CD14-positive monocyte (primary cell): ENCODE results near the gene MGAT4C. TPM values are rescaled to one million over a fixed set of nuclear protein-coding genes. Genes with fewer than 3 reads are reported as not detected.

Experiments
- DNase-seq, 3 donors: peaks; one replicate each; pipeline ENCODE4 v3.0.0-alpha.2; 2011 to 2022
- H2AFZ ChIP-seq: 2 replicates; pipeline ENCODE4 v1.6.0; 2012; ENCODE audit warnings: mild to moderate bottlenecking, low read depth, low read length, inconsistent platforms; ENCODE audit not compliant: insufficient read depth, poor library complexity, severe bottlenecking
- H3K27ac ChIP-seq, 2 donors: 1 replicate in 1 of 2; 2 replicates in 1 of 2; pipeline ENCODE4 v1.5.1; 2012 to 2013; ENCODE audit warnings: low read length in 2 of 2, control low read depth in 1 of 2, inconsistent platforms in 1 of 2, low read depth in 1 of 2, mild to moderate bottlenecking in 1 of 2
- H3K27me3 ChIP-seq, 2 donors: one replicate each; pipeline versions ENCODE4 v1.6.0 to v1.6.1; 2011 to 2013; ENCODE audit warnings: low read length in 2 of 2; ENCODE audit not compliant: control insufficient read depth in 2 of 2, insufficient read depth in 2 of 2
- H3K36me3 ChIP-seq, 2 donors: replicated peaks in 1 of 2; 1 replicate in 1 of 2; 2 replicates in 1 of 2; pipeline versions ENCODE4 v1.5.1 to v1.6.1; 2012 to 2013; ENCODE audit warnings: low read length in 2 of 2, control low read depth in 1 of 2, inconsistent platforms in 1 of 2, mild to moderate bottlenecking in 1 of 2; ENCODE audit not compliant: insufficient read depth in 2 of 2, control insufficient read depth in 1 of 2
- H3K4me1 ChIP-seq, 2 donors: 1 replicate in 1 of 2; 2 replicates in 1 of 2; pipeline versions ENCODE4 v1.5.1 to v1.6.1; 2012 to 2013; ENCODE audit warnings: low read length in 2 of 2, control low read depth in 1 of 2, inconsistent platforms in 1 of 2, mild to moderate bottlenecking in 1 of 2, moderate library complexity in 1 of 2; ENCODE audit not compliant: insufficient read depth in 2 of 2, control insufficient read depth in 1 of 2
- H3K4me2 ChIP-seq: replicated peaks from 2 replicates; pipeline ENCODE3; 2012; ENCODE audit warnings: low read length, moderate library complexity, mild to moderate bottlenecking; ENCODE audit not compliant: poor library complexity, severe bottlenecking; ENCODE audit errors: extremely low read depth
- H3K4me3 ChIP-seq, 3 experiments: fragments of 200-600 bp in 1 of 3; sonication (generic) in 1 of 3; replicated peaks in 1 of 3; 1 replicate in 2 of 3; 2 replicates in 1 of 3; pipeline ENCODE4 v1.5.1; 2011 to 2013; ENCODE audit warnings: low read length in 3 of 3, mild to moderate bottlenecking in 3 of 3, control low read depth in 2 of 3, low read depth in 2 of 3, inconsistent platforms in 1 of 3, moderate library complexity in 1 of 3
- H3K79me2 ChIP-seq: 2 replicates; pipeline ENCODE4 v1.6.0; 2012; ENCODE audit warnings: mild to moderate bottlenecking, control low read depth, inconsistent platforms, low read length, moderate library complexity; ENCODE audit not compliant: insufficient read depth
- H3K9ac ChIP-seq: 2 replicates; pipeline ENCODE4 v1.6.0; 2017; ENCODE audit warnings: low read length, mild to moderate bottlenecking; ENCODE audit not compliant: insufficient read depth, poor library complexity, severe bottlenecking
- H3K9me3 ChIP-seq, 2 donors: replicated peaks in 1 of 2; 1 replicate in 1 of 2; 2 replicates in 1 of 2; pipeline versions ENCODE4 v1.5.1 to v1.6.1; 2012 to 2013; ENCODE audit warnings: low read length in 2 of 2, control low read depth in 1 of 2; ENCODE audit not compliant: control insufficient read depth in 1 of 2, insufficient read depth in 1 of 2
- H4K20me1 ChIP-seq: 2 replicates; pipeline ENCODE4 v1.6.0; 2012; ENCODE audit warnings: mild to moderate bottlenecking, low read length, control low read depth, moderate library complexity; ENCODE audit not compliant: insufficient read depth
- H3K27ac Mint-ChIP-seq, 7 donors: one replicate each; pipeline ENCODE4 v1.8.0; 2020; ENCODE audit warnings: mild to moderate bottlenecking in 7 of 7, mixed read lengths in 7 of 7, moderate library complexity in 6 of 7, inconsistent platforms in 2 of 7
- H3K27me3 Mint-ChIP-seq, 3 donors: one replicate each; pipeline ENCODE4 v1.8.0; 2021 to 2022; ENCODE audit warnings: low read depth in 3 of 3, mild to moderate bottlenecking in 3 of 3, mixed read lengths in 3 of 3, moderate library complexity in 3 of 3, inconsistent platforms in 1 of 3
- H3K36me3 Mint-ChIP-seq, 2 donors: one replicate each; pipeline ENCODE4 v1.8.0; 2020; ENCODE audit warnings: mixed read lengths in 2 of 2, inconsistent platforms in 1 of 2, mild to moderate bottlenecking in 1 of 2
- H3K4me1 Mint-ChIP-seq: one replicate; pipeline ENCODE4 v1.8.0; 2020; ENCODE audit warnings: mild to moderate bottlenecking, mixed read lengths
- H3K4me3 Mint-ChIP-seq, 2 donors: one replicate each; pipeline ENCODE4 v1.8.0; 2020; ENCODE audit warnings: mild to moderate bottlenecking in 2 of 2, mixed read lengths in 2 of 2, moderate library complexity in 1 of 2
- H3K9me3 Mint-ChIP-seq, 7 donors: one replicate each; pipeline ENCODE4 v1.8.0; 2020 to 2022; ENCODE audit warnings: mixed read lengths in 7 of 7, mild to moderate bottlenecking in 6 of 7, moderate library complexity in 6 of 7, inconsistent platforms in 2 of 7
- whole genome bisulfite sequencing: methylation state at CpG from one replicate; pipeline ENCODE4 v1.1.5; 2013; ENCODE audit warnings: missing lambda C conversion rate; ENCODE audit not compliant: insufficient coverage; 5-methylcytosine and 5-hydroxymethylcytosine counted together
- intact Hi-C, 2 donors: fragments of 100-400 bp; cut with micrococcal nuclease; formaldehyde crosslinking; loops; one replicate each; pipeline versions ENCODE4 v1.15.0 to v1.15.1; 2023
- polyA plus RNA-seq, 3 donors: library from polyadenylated mRNA; depleted of rRNA in 1 of 3; unstranded in 2 of 3; stranded (reverse) in 1 of 3; fragments of 300-500 nt in 2 of 3; fragments of >200 nt in 1 of 3; fragmentation: Illumina TruSeq in 2 of 3; gene quantifications; 1 replicate in 2 of 3; 2 replicates in 1 of 3; pipeline ENCODE4 v1.2.3, GENCODE V29; 2012 to 2021
- TF ChIP-seq, protein P1 (sequence below): fragments of 200-600 bp; IDR thresholded peaks from one replicate; pipeline ENCODE4 v1.8.0; 2022; ENCODE audit warnings: antibody characterized with exemption, mild to moderate bottlenecking

MGAT4C gene
- polyA plus RNA-seq, 3 donors: not detected

DNA sequence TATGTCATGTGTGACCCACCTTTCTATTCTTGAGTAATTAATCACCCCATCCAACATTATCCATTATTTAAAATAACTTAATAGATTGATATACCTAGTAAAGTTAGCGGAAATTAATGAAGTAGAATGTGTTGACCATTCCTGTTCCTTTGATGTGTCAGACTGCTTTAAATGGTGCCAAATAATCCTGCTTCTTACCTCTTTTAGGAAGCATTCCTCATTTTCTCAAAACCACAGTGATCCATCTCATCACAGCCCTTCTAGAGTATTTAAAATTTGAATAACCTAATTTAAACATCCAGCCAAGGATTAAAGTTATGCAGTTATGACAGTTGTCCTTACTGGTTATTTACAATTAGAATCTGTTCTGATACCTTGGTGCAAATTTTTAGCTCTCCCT is 6.9 kb downstream of the MGAT4C start:
- H3K4me3 ChIP-seq: no peak overlapping the region
- H3K9ac ChIP-seq: no peak overlapping the region
- no peaks in the 10 kb centered on the region for H3K9me3 ChIP-seq
- H3K27me3 ChIP-seq: no peaks in the 10 kb centered on the region
- Mint-ChIP-seq H3K36me3 (no peaks in the 10 kb centered on the region), H3K4me3 (no peak overlapping the region), H3K9me3 (no peaks in the 10 kb centered on the region), H3K4me1 (no peaks in the 10 kb centered on the region), H3K27ac (no peak overlapping the region), H3K27me3 (peaks cover 0 to 3% (median 0%) of the 10 kb centered on the region in 3 donors)
- no peak for DNase-seq
- no CpG with 5 or more reads among the region's 1 CpG for WGBS
- TF ChIP-seq, protein P1, sequence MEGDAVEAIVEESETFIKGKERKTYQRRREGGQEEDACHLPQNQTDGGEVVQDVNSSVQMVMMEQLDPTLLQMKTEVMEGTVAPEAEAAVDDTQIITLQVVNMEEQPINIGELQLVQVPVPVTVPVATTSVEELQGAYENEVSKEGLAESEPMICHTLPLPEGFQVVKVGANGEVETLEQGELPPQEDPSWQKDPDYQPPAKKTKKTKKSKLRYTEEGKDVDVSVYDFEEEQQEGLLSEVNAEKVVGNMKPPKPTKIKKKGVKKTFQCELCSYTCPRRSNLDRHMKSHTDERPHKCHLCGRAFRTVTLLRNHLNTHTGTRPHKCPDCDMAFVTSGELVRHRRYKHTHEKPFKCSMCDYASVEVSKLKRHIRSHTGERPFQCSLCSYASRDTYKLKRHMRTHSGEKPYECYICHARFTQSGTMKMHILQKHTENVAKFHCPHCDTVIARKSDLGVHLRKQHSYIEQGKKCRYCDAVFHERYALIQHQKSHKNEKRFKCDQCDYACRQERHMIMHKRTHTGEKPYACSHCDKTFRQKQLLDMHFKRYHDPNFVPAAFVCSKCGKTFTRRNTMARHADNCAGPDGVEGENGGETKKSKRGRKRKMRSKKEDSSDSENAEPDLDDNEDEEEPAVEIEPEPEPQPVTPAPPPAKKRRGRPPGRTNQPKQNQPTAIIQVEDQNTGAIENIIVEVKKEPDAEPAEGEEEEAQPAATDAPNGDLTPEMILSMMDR: no peak
- no peaks in the 10 kb centered on the region for H3K79me2 ChIP-seq
- intact Hi-C loops: no loop called here
- no peaks in the 10 kb centered on the region for H4K20me1 ChIP-seq
- no peak overlapping the region for H2AFZ ChIP-seq
- H3K36me3 ChIP-seq: no peaks in the 10 kb centered on the region
- no peaks in the 10 kb centered on the region for H3K4me1 ChIP-seq
- H3K27ac ChIP-seq: no peak overlapping the region
- no peak overlapping the region for H3K4me2 ChIP-seq

DNA sequence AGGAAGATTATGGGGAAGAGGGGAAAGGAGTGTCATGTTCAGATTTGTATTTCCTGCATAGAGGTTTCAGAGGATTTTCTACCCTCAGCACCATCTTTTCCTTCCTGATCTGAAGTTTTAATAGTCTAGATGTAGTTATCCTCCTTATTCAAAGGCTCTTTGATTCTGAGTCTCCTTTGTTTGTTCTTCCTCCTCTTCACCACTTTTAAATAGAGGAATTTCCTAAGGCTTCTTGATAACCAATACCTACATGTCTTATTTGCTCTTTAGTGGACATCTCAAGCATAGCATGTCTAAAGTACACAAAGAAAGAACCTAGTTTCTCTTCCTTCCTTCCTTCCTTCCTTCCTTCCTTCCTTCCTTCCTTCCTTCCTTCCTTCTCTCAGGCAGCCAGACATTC is 8.3 kb downstream of the MGAT4C start:
- Mint-ChIP-seq H3K27ac (no peak overlapping the region), H3K36me3 (no peaks in the 10 kb centered on the region), H3K4me1 (no peaks in the 10 kb centered on the region), H3K4me3 (no peak overlapping the region), H3K9me3 (no peaks in the 10 kb centered on the region), H3K27me3 (peaks cover 0 to 3% (median 0%) of the 10 kb centered on the region in 3 donors)
- Histone ChIP-seq H3K9ac (no peak overlapping the region), H2AFZ (no peak overlapping the region), H3K9me3 (no peaks in the 10 kb centered on the region), H3K36me3 (no peaks in the 10 kb centered on the region), H3K4me1 (no peaks in the 10 kb centered on the region), H3K4me2 (no peak overlapping the region), H3K79me2 (no peaks in the 10 kb centered on the region), H3K4me3 (no peak overlapping the region), H4K20me1 (no peaks in the 10 kb centered on the region), H3K27me3 (no peaks in the 10 kb centered on the region), H3K27ac (no peak overlapping the region)
- no peak for DNase-seq
- intact Hi-C loops: no loop called here
- TF ChIP-seq, protein P1: no peak
